H1 (cell line): ENCODE data around the gene ZFYVE27. TPM values are rescaled to one million over a fixed set of nuclear protein-coding genes. Genes with fewer than 3 reads are reported as not detected.

Source experiments
- CTCF ChIA-PET: fragments of 300-600 bp; sonication (Branson Sonifier 250); formaldehyde crosslinking; loops from one replicate; lab custom pipeline; 2021; ENCODE audit not compliant: partially characterized antibody; lab: Charles Lee
- POLR2A ChIA-PET: fragments of 300-600 bp; sonication (Branson Sonifier 250); formaldehyde crosslinking; loops from one replicate; lab custom pipeline; 2021; ENCODE audit warnings: inconsistent platforms; ENCODE audit not compliant: partially characterized antibody; lab: Charles Lee
- DNase-seq, 2 experiments: peaks; one replicate each; pipeline versions ENCODE4 v3.0.0 to v3.0.0-alpha.2; 2010 to 2022; ENCODE audit warnings: low spot score in 2 of 2, low read depth in 1 of 2, mixed read lengths in 1 of 2
- FAIRE-seq: peaks from 2 replicates; lab custom pipeline; 2011; peaks lifted over from hg19 to GRCh38; lab: Jason Lieb, UNC
- H2AFZ ChIP-seq: 2 replicates; pipeline ENCODE4 v1.8.1; 2012; ENCODE audit warnings: low read length, inconsistent platforms
- H2AK5ac ChIP-seq: 2 replicates; pipeline ENCODE4 v1.6.1; 2013; ENCODE audit warnings: low read depth, low read length
- H2BK120ac ChIP-seq: replicated peaks from 2 replicates; pipeline ENCODE3; 2013; ENCODE audit warnings: low read depth, low read length, inconsistent platforms
- H2BK12ac ChIP-seq: 2 replicates; pipeline ENCODE4 v1.6.1; 2013; ENCODE audit warnings: low read depth, low read length
- H2BK15ac ChIP-seq: 2 replicates; pipeline ENCODE4 v1.6.1; 2013; ENCODE audit warnings: low read length
- H2BK20ac ChIP-seq: 2 replicates; pipeline ENCODE4 v1.6.1; 2013; ENCODE audit warnings: low read length
- H2BK5ac ChIP-seq: 2 replicates; pipeline ENCODE4 v1.6.1; 2013; ENCODE audit warnings: low read depth, low read length
- H3K14ac ChIP-seq: 2 replicates; pipeline ENCODE4 v1.6.1; 2013; ENCODE audit warnings: inconsistent platforms; ENCODE audit not compliant: insufficient read length
- H3K18ac ChIP-seq: 2 replicates; pipeline ENCODE4 v1.6.1; 2013; ENCODE audit warnings: low read length; ENCODE audit errors: extremely low read depth
- H3K23ac ChIP-seq: 2 replicates; pipeline ENCODE4 v1.6.1; 2013; ENCODE audit warnings: inconsistent platforms; ENCODE audit not compliant: insufficient read length
- H3K23me2 ChIP-seq: 2 replicates; pipeline ENCODE4 v1.6.1; 2013; ENCODE audit warnings: low read depth, low read length
- H3K27ac ChIP-seq: 2 replicates; pipeline ENCODE4 v1.6.1; 2011; ENCODE audit warnings: low read depth, low read length, inconsistent platforms
- H3K27me3 ChIP-seq, 4 experiments: replicated peaks in 1 of 4; 1 replicate in 1 of 4; 2 replicates in 3 of 4; pipeline versions ENCODE4 v1.6.1 to v1.8.1; 2011 to 2013; ENCODE audit warnings: low read length in 3 of 4, mild to moderate bottlenecking in 3 of 4, inconsistent platforms in 2 of 4, mixed read lengths in 2 of 4, moderate library complexity in 1 of 4; ENCODE audit not compliant: control insufficient read depth in 3 of 4, insufficient read depth in 3 of 4; ENCODE audit errors: extremely low read depth in 1 of 4
- H3K36me3 ChIP-seq, 4 experiments: 2 replicates each; pipeline versions ENCODE4 v1.6.1 to v1.8.1; 2011 to 2013; ENCODE audit warnings: mild to moderate bottlenecking in 4 of 4, low read length in 3 of 4, moderate library complexity in 2 of 4, control low read depth in 1 of 4, inconsistent platforms in 1 of 4; ENCODE audit not compliant: insufficient read depth in 4 of 4, control insufficient read depth in 2 of 4
- H3K4ac ChIP-seq: replicated peaks from 2 replicates; pipeline ENCODE3; 2013; ENCODE audit warnings: low read length, low read depth, mixed read lengths, inconsistent platforms; ENCODE audit not compliant: insufficient read length
- H3K4me1 ChIP-seq, 4 experiments: replicated peaks in 1 of 4; 1 replicate in 1 of 4; 2 replicates in 3 of 4; pipeline versions ENCODE4 v1.6.1 to v1.8.1; 2011 to 2013; ENCODE audit warnings: low read length in 3 of 4, inconsistent platforms in 2 of 4, mixed read lengths in 1 of 4; ENCODE audit not compliant: insufficient read depth in 4 of 4, control insufficient read depth in 3 of 4
- H3K4me2 ChIP-seq, 2 experiments: 2 replicates each; pipeline versions ENCODE4 v1.6.1 to v1.8.1; 2011 to 2013; ENCODE audit warnings: low read depth in 2 of 2, low read length in 2 of 2, control low read depth in 1 of 2, inconsistent platforms in 1 of 2, mild to moderate bottlenecking in 1 of 2; ENCODE audit not compliant: insufficient read depth in 1 of 2
- H3K4me3 ChIP-seq, 4 experiments: fragments of 200-600, 300-600 bp in 1 of 4; sonication (generic), shearing (Covaris generic), sonication (Bioruptor Twin) in 1 of 4; 2 replicates each; pipeline versions ENCODE4 v1.5.1 to v1.8.1; 2011 to 2016; ENCODE audit warnings: low read length in 4 of 4, low read depth in 3 of 4, control low read depth in 2 of 4, inconsistent platforms in 2 of 4, mild to moderate bottlenecking in 2 of 4, mixed read lengths in 1 of 4, moderate library complexity in 1 of 4; ENCODE audit not compliant: insufficient read depth in 2 of 4; ENCODE audit errors: extremely low read depth in 1 of 4
- H3K56ac ChIP-seq: replicated peaks from 2 replicates; pipeline ENCODE3; 2013; ENCODE audit warnings: low read depth, mild to moderate bottlenecking, mixed read lengths, low read length, inconsistent platforms; ENCODE audit not compliant: insufficient read length
- H3K79me1 ChIP-seq: 2 replicates; pipeline ENCODE4 v1.6.1; 2013; ENCODE audit warnings: low read depth, low read length, control low read depth
- H3K79me2 ChIP-seq, 2 experiments: 2 replicates each; pipeline versions ENCODE4 v1.6.1 to v1.8.1; 2012 to 2013; ENCODE audit warnings: low read length in 2 of 2, mild to moderate bottlenecking in 2 of 2, inconsistent platforms in 1 of 2; ENCODE audit not compliant: insufficient read depth in 2 of 2, control insufficient read depth in 1 of 2
- H3K9ac ChIP-seq, 4 experiments: replicated peaks in 1 of 4; 1 replicate in 1 of 4; 2 replicates in 3 of 4; pipeline versions ENCODE4 v1.6.1 to v1.8.1; 2011 to 2013; ENCODE audit warnings: low read depth in 3 of 4, low read length in 3 of 4, control low read depth in 2 of 4, mild to moderate bottlenecking in 2 of 4, moderate library complexity in 2 of 4, inconsistent platforms in 1 of 4; ENCODE audit errors: extremely low read depth in 1 of 4
- H3K9me3 ChIP-seq, 2 experiments: 2 replicates each; pipeline versions ENCODE4 v1.6.1 to v1.8.1; 2012 to 2013; ENCODE audit warnings: mild to moderate bottlenecking in 2 of 2, moderate library complexity in 2 of 2, control low read depth in 1 of 2, inconsistent platforms in 1 of 2, low read depth in 1 of 2, low read length in 1 of 2, mixed read lengths in 1 of 2; ENCODE audit not compliant: insufficient read depth in 2 of 2
- H4K20me1 ChIP-seq, 2 experiments: replicated peaks in 1 of 2; 2 replicates each; pipeline versions ENCODE3 to v1.8.1; 2011 to 2013; ENCODE audit warnings: inconsistent platforms in 2 of 2, low read length in 2 of 2, mild to moderate bottlenecking in 1 of 2; ENCODE audit not compliant: insufficient read depth in 2 of 2, control insufficient read depth in 1 of 2
- H4K5ac ChIP-seq: 2 replicates; pipeline ENCODE4 v1.6.1; 2013; ENCODE audit warnings: low read length, low read depth, mixed read lengths, inconsistent platforms; ENCODE audit not compliant: insufficient read length
- H4K8ac ChIP-seq: 2 replicates; pipeline ENCODE4 v1.8.0; 2013; ENCODE audit warnings: mild to moderate bottlenecking, moderate library complexity, low read length, inconsistent platforms; ENCODE audit not compliant: insufficient read depth; ENCODE audit errors: extremely low read depth
- H4K91ac ChIP-seq: replicated peaks from 2 replicates; pipeline ENCODE3; 2013; ENCODE audit warnings: low read length, mixed read lengths, inconsistent platforms; ENCODE audit not compliant: insufficient read length
- CEBPB ChIP-seq: IDR thresholded peaks from 2 replicates; pipeline ENCODE4 v1.6.1; 2012; ENCODE audit warnings: low read depth, low read length
- CHD2 ChIP-seq: IDR thresholded peaks from 2 replicates; pipeline ENCODE4 v1.6.1; 2012; ENCODE audit warnings: low read length, improper control_type of control experiment
- NRF1 ChIP-seq: IDR thresholded peaks from 2 replicates; pipeline ENCODE4 v1.6.1; 2011; ENCODE audit warnings: mild to moderate bottlenecking, low read depth, low read length, improper control_type of control experiment
- POLR2A ChIP-seq, 2 experiments: IDR thresholded peaks; 1 replicate in 1 of 2; 2 replicates in 1 of 2; pipeline ENCODE4 v1.6.1; 2011; ENCODE audit warnings: low read depth in 2 of 2, low read length in 2 of 2, mild to moderate bottlenecking in 2 of 2; ENCODE audit errors: control extremely low read depth in 1 of 2
- RAD21 ChIP-seq, 2 experiments: IDR thresholded peaks in 1 of 2; conservative IDR thresholded peaks in 1 of 2; 2 replicates each; pipeline ENCODE4 v1.6.1; 2011; ENCODE audit warnings: low read depth in 2 of 2, low read length in 2 of 2, improper control_type of control experiment in 1 of 2, inconsistent platforms in 1 of 2, mild to moderate bottlenecking in 1 of 2, moderate library complexity in 1 of 2
- SIN3A ChIP-seq, 2 experiments: IDR thresholded peaks in 1 of 2; conservative IDR thresholded peaks in 1 of 2; 2 replicates each; pipeline ENCODE4 v1.6.1; 2011 to 2012; ENCODE audit warnings: low read length in 2 of 2, improper control_type of control experiment in 1 of 2, low read depth in 1 of 2, mild to moderate bottlenecking in 1 of 2
- SIRT6 ChIP-seq: IDR thresholded peaks from one replicate; pipeline ENCODE4 v1.7.1; 2012; ENCODE audit warnings: low read length, inconsistent platforms
- SP1 ChIP-seq: IDR thresholded peaks from 2 replicates; pipeline ENCODE4 v1.6.1; 2011; ENCODE audit warnings: low read depth, low read length
- SP2 ChIP-seq: IDR thresholded peaks from 2 replicates; pipeline ENCODE4 v1.6.1; 2012; ENCODE audit warnings: mild to moderate bottlenecking, low read length, inconsistent platforms
- TBP ChIP-seq: IDR thresholded peaks from 2 replicates; pipeline ENCODE4 v1.6.1; 2011; ENCODE audit warnings: low read depth, low read length, improper control_type of control experiment
- YY1 ChIP-seq: IDR thresholded peaks from 2 replicates; pipeline ENCODE4 v1.6.1; 2011; ENCODE audit warnings: low read depth, mild to moderate bottlenecking, low read length
- WGBS, 2 experiments: shearing (Covaris generic) in 1 of 2; methylation state at CpG; one replicate each; pipeline versions ENCODE4 v1.1.6 to v1.1.7; 2013 to 2015; ENCODE audit warnings: low lambda C conversion rate in 2 of 2, mixed read lengths in 2 of 2, inconsistent platforms in 1 of 2, low coverage in 1 of 2, missing lambda C conversion rate in 1 of 2; ENCODE audit not compliant: insufficient replicate concordance in 2 of 2, insufficient coverage in 1 of 2, insufficient read length in 1 of 2; ENCODE audit errors: extremely low coverage in 1 of 2, missing lambda C conversion rate in 1 of 2; 5-methylcytosine and 5-hydroxymethylcytosine counted together
- polyA plus RNA-seq, 7 experiments: library from polyadenylated mRNA; depleted of rRNA in 3 of 7; stranded (reverse) in 5 of 7; unstranded in 2 of 7; fragments of >200 nt in 5 of 7; fragments of 200-250 nt in 2 of 7; gene quantifications; 1 replicate in 5 of 7; 2 replicates in 1 of 7; 4 replicates in 1 of 7; pipeline versions ENCODE4 v1.2.1 to v1.2.3, GENCODE V29; 2011 to 2013; ENCODE audit warnings: missing spikeins in 2 of 7, mixed read lengths in 2 of 7
- total RNA-seq: library from RNA; stranded (reverse); fragmentation: NEBNext Ultra II Directional; extraction: Animal tissue kit (Norgen Biotek cat#: 25700); gene quantifications from 2 replicates; pipeline ENCODE4 v1.2.1, GENCODE V29; 2021
- TF ChIP-seq, protein P1 (sequence below), 3 experiments: IDR thresholded peaks; 1 replicate in 2 of 3; 2 replicates in 1 of 3; pipeline versions ENCODE4 v1.5.1 to v1.6.1; 2011; ENCODE audit warnings: low read length in 3 of 3, mild to moderate bottlenecking in 3 of 3, inconsistent platforms in 2 of 3, low read depth in 1 of 3, moderate library complexity in 1 of 3; ENCODE audit not compliant: insufficient read depth in 1 of 3; ENCODE audit errors: control extremely low read depth in 1 of 3

ZFYVE27 gene
- total and polyA plus RNA-seq, 2 of the 8 experiments (the other 6 are each of a cell fraction or from before 2014, with no cell fraction given) = 16.6 to 19.8 TPM

DNA sequence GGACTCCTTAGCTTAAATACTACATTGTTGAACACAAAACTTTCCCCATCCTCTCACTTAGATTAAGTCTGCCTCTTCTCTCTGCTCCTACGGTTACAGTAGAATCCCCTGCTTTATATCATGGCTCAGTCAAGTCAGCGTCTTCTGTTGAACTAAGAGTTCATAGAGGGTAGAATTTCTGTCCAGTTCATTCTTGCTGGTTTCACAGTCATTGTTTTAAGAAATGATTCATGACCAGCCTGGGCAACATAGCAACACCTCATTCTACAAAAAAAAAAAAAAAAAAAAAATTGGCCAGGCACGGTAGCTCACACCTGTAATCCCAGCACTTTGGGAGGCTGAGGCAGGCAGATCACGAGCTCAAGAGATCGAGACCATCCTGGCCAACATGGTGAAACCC lies 3.7 kb upstream of the ZFYVE27 start:
- H3K23ac ChIP-seq = no peak overlapping the region
- H3K18ac ChIP-seq = no peak overlapping the region
- H4K5ac ChIP-seq = no peak overlapping the region
- H3K4me3 ChIP-seq = no peak overlapping the region
- 88% methylated on average over 5 of the region's 5 CpGs; no CpG with 5 or more reads in 1 of the 2 experiments for WGBS, 2 experiments
- H2BK20ac ChIP-seq = no peak overlapping the region
- H3K56ac ChIP-seq = no peak overlapping the region
- H3K14ac ChIP-seq = no peak overlapping the region
- H2BK5ac ChIP-seq = no peak overlapping the region
- no peak overlapping the region for H3K4ac ChIP-seq
- H3K9ac ChIP-seq = no peak overlapping the region
- ChIA-PET POLR2A (interaction anchor here (1.0 to 15.1 kb wide), 2 partner anchors 20 to 57 kb away, joined by 3 to 234 read pairs; partner anchors contain the start of gene MARVELD1), CTCF (interaction anchor here (0.7 to 15.1 kb wide), 11 partner anchors 10 to 161 kb away, joined by 3 to 773 read pairs (median 11); partner anchors contain the start of genes AVPI1 and MARVELD1)
- no peak overlapping the region for H2AK5ac ChIP-seq
- no peak overlapping the region for H4K8ac ChIP-seq
- peaks cover 4 to 9% of the 10 kb centered on the region in 2 experiments; a peak in 3 of 4 replicates for H3K79me2 ChIP-seq
- no peak overlapping the region for H2BK15ac ChIP-seq
- peaks cover 12 to 21% (median 17%) of the 10 kb centered on the region in 4 experiments for H3K27me3 ChIP-seq
- H4K91ac ChIP-seq = no peak overlapping the region
- peaks cover 6 to 7% of the 10 kb centered on the region in 2 experiments for H3K9me3 ChIP-seq
- no peak overlapping the region for H3K4me2 ChIP-seq
- DNase-seq = no peak
- no peak for FAIRE-seq
- H4K20me1 ChIP-seq = peaks cover 3% of the 10 kb centered on the region in 2 experiments
- peaks cover 0 to 6% (median 3%) of the 10 kb centered on the region in 4 experiments; a peak in 5 of 7 replicates for H3K4me1 ChIP-seq
- peaks cover 0 to 3% (median 0%) of the 10 kb centered on the region in 4 experiments; a peak in 1 of 8 replicates for H3K36me3 ChIP-seq
- no peak overlapping the region for H2AFZ ChIP-seq
- no peak overlapping the region for H3K27ac ChIP-seq
- peaks cover 9% of the 10 kb centered on the region for H3K23me2 ChIP-seq
- peaks cover 6% of the 10 kb centered on the region for H3K79me1 ChIP-seq
- H2BK12ac ChIP-seq = no peak overlapping the region
- H2BK120ac ChIP-seq = no peak overlapping the region
- TF ChIP-seq TBP (no peak), RAD21 (IDR thresholded peaks at IDR 0.05 in 1 of 2, conservative IDR thresholded peaks at IDR 0.05 in 1 of 2; ENCODE audit: low read depth in 2 of 2, low read length in 2 of 2) (no peak), NRF1 (no peak), POLR2A (IDR thresholded peaks at IDR 0.05; ENCODE audit: control extremely low read depth in 1 of 2, low read depth in 2 of 2, low read length in 2 of 2) (no peak), CHD2 (no peak), SIN3A (conservative IDR thresholded peaks at IDR 0.05 in 1 of 2, IDR thresholded peaks at IDR 0.05 in 1 of 2; ENCODE audit: low read depth in 1 of 2, low read length in 2 of 2) (no peak), CEBPB (no peak), SIRT6 (no peak), YY1 (no peak), SP1 (no peak), SP2 (no peak)
- TF ChIP-seq, protein P1, sequence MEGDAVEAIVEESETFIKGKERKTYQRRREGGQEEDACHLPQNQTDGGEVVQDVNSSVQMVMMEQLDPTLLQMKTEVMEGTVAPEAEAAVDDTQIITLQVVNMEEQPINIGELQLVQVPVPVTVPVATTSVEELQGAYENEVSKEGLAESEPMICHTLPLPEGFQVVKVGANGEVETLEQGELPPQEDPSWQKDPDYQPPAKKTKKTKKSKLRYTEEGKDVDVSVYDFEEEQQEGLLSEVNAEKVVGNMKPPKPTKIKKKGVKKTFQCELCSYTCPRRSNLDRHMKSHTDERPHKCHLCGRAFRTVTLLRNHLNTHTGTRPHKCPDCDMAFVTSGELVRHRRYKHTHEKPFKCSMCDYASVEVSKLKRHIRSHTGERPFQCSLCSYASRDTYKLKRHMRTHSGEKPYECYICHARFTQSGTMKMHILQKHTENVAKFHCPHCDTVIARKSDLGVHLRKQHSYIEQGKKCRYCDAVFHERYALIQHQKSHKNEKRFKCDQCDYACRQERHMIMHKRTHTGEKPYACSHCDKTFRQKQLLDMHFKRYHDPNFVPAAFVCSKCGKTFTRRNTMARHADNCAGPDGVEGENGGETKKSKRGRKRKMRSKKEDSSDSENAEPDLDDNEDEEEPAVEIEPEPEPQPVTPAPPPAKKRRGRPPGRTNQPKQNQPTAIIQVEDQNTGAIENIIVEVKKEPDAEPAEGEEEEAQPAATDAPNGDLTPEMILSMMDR (IDR thresholded peaks at IDR 0.05; ENCODE audit: control extremely low read depth in 1 of 3, insufficient read depth in 1 of 3, low read depth in 1 of 3, low read length in 3 of 3) = no peak
